HEK293 (cell line): ENCODE data around the gene TCEAL8.
A peak's percentile ranks its signal among the peaks of the same experiment; 100 is the strongest.

Source experiments
- CTCF ChIA-PET: fragments of 350-600 bp; formaldehyde crosslinking; extraction: SDS; loops from one replicate; lab custom pipeline; 2021; ENCODE audit warnings: antibody characterized with exemption; lab: Yijun Ruan, JAX
- POLR2A ChIA-PET: fragments of 300-600 bp; formaldehyde crosslinking; extraction: SDS; loops from one replicate; lab custom pipeline; 2020; ENCODE audit warnings: antibody characterized with exemption, inconsistent platforms; lab: Yijun Ruan, JAX
- H3K27ac ChIP-seq: fragments of 200-500 bp; sonication (Bioruptor generic); 2 replicates; pipeline ENCODE4 v1.5.1; 2014; ENCODE audit warnings: low read depth, low read length, control low read depth, inconsistent platforms; ENCODE audit errors: extremely low read depth
- H3K36me3 ChIP-seq, 2 experiments: fragments of 200-500 bp in 1 of 2; sonication (Bioruptor generic) in 1 of 2; 1 replicate in 1 of 2; 2 replicates in 1 of 2; pipeline ENCODE4 v1.5.1; 2014 to 2017; ENCODE audit warnings: inconsistent platforms in 2 of 2, low read length in 2 of 2; ENCODE audit not compliant: control insufficient read depth in 2 of 2, insufficient read depth in 1 of 2
- H3K4me1 ChIP-seq: fragments of 200-500 bp; sonication (Bioruptor generic); 2 replicates; pipeline ENCODE4 v1.5.1; 2014; ENCODE audit warnings: mild to moderate bottlenecking, low read length, inconsistent platforms; ENCODE audit not compliant: control insufficient read depth, insufficient read depth
- H3K4me3 ChIP-seq: 2 replicates; pipeline ENCODE4 v1.5.1; 2011; ENCODE audit warnings: low read depth, mild to moderate bottlenecking, control low read depth, low read length, moderate library complexity
- H3K9me3 ChIP-seq: fragments of 200-500 bp; sonication (Bioruptor generic); 2 replicates; pipeline ENCODE4 v1.5.1; 2014; ENCODE audit warnings: low read depth, low read length, inconsistent platforms; ENCODE audit not compliant: control insufficient read depth, insufficient read depth
- KLF10 ChIP-seq: fragments of 450-650 bp; IDR thresholded peaks from 2 replicates; pipeline ENCODE4 v1.5.1; 2018; ENCODE audit warnings: missing biosample characterization, mild to moderate bottlenecking, missing genetic modification characterization
- OSR2 ChIP-seq: fragments of 450-650 bp; formaldehyde crosslinking; IDR thresholded peaks from 2 replicates; pipeline ENCODE4 v1.5.1; 2016; ENCODE audit warnings: missing biosample characterization, missing genetic modification characterization
- TRIM28 ChIP-seq: IDR thresholded peaks from 2 replicates; pipeline ENCODE4 v1.6.1; 2011; ENCODE audit warnings: low read length, control low read depth, borderline replicate concordance
- ZBTB1 ChIP-seq: fragments of 450-650 bp; formaldehyde crosslinking; IDR thresholded peaks from 2 replicates; pipeline ENCODE4 v1.5.1; 2016; ENCODE audit warnings: missing biosample characterization, missing genetic modification characterization
- ZBTB17 ChIP-seq: fragments of 450-650 bp; formaldehyde crosslinking; IDR thresholded peaks from 2 replicates; pipeline ENCODE4 v1.5.1; 2016; ENCODE audit warnings: missing biosample characterization, missing genetic modification characterization
- ZBTB44 ChIP-seq: fragments of 450-650 bp; IDR thresholded peaks from 2 replicates; pipeline ENCODE4 v1.5.1; 2018; ENCODE audit warnings: missing biosample characterization, mild to moderate bottlenecking, missing genetic modification characterization
- ZNF114 ChIP-seq: fragments of 450-650 bp; formaldehyde crosslinking; IDR thresholded peaks from 2 replicates; pipeline ENCODE4 v1.5.0; 2017; ENCODE audit warnings: missing biosample characterization, missing genetic modification characterization
- ZNF157 ChIP-seq: fragments of 450-650 bp; formaldehyde crosslinking; IDR thresholded peaks from 2 replicates; pipeline ENCODE4 v1.5.1; 2016; ENCODE audit warnings: missing biosample characterization, missing genetic modification characterization
- ZNF223 ChIP-seq: fragments of 450-650 bp; formaldehyde crosslinking; IDR thresholded peaks from 2 replicates; pipeline ENCODE4 v1.5.1; 2016; ENCODE audit warnings: missing biosample characterization, missing genetic modification characterization
- ZNF280C ChIP-seq: fragments of 450-650 bp; formaldehyde crosslinking; IDR thresholded peaks from 2 replicates; pipeline ENCODE4 v1.5.1; 2016; ENCODE audit warnings: missing biosample characterization, missing genetic modification characterization
- ZNF423 ChIP-seq: fragments of 450-650 bp; formaldehyde crosslinking; IDR thresholded peaks from 2 replicates; pipeline ENCODE4 v1.5.1; 2016; ENCODE audit warnings: missing biosample characterization, missing genetic modification characterization
- ZNF513 ChIP-seq: fragments of 450-650 bp; IDR thresholded peaks from 2 replicates; pipeline ENCODE4 v1.5.1; 2018; ENCODE audit warnings: missing biosample characterization, missing genetic modification characterization
- ZNF596 ChIP-seq: fragments of 450-650 bp; IDR thresholded peaks from 2 replicates; pipeline ENCODE4 v1.5.0; 2018; ENCODE audit warnings: missing biosample characterization, mild to moderate bottlenecking, missing genetic modification characterization, moderate library complexity
- ZNF639 ChIP-seq: fragments of 450-650 bp; formaldehyde crosslinking; IDR thresholded peaks from 2 replicates; pipeline ENCODE4 v1.5.1; 2016; ENCODE audit warnings: missing biosample characterization, missing genetic modification characterization
- ZNF654 ChIP-seq: fragments of 450-650 bp; formaldehyde crosslinking; IDR thresholded peaks from 2 replicates; pipeline ENCODE4 v1.5.1; 2016; ENCODE audit warnings: low read depth, missing biosample characterization, missing genetic modification characterization
- ZNF707 ChIP-seq: fragments of 450-650 bp; formaldehyde crosslinking; IDR thresholded peaks from 2 replicates; pipeline ENCODE4 v1.5.1; 2016; ENCODE audit warnings: missing biosample characterization, missing genetic modification characterization
- ZNF785 ChIP-seq: fragments of 450-650 bp; formaldehyde crosslinking; IDR thresholded peaks from 2 replicates; pipeline ENCODE4 v1.5.1; 2016; ENCODE audit warnings: missing biosample characterization, missing genetic modification characterization
- TF ChIP-seq, protein P1 (sequence below): fragments of 450-650 bp; formaldehyde crosslinking; IDR thresholded peaks from 2 replicates; pipeline ENCODE4 v1.5.1; 2016; ENCODE audit warnings: missing biosample characterization, missing genetic modification characterization
- TF ChIP-seq, protein P2 (sequence below): fragments of 450-650 bp; formaldehyde crosslinking; IDR thresholded peaks from 2 replicates; pipeline ENCODE4 v1.5.1; 2016; ENCODE audit warnings: missing biosample characterization, missing genetic modification characterization

TCEAL8 gene

GRCh38 chrX:103249805-103250204 lies 5.2 kb downstream of the TCEAL8 start:
- ChIA-PET POLR2A (no interaction called here), CTCF (interaction anchor here (0.7 to 1.0 kb wide), 3 partner anchors 9 to 91 kb away, joined by 3 to 6 read pairs (median 3); no protein-coding TSS in a partner anchor)
- no peak overlapping the region for H3K27ac ChIP-seq
- H3K9me3 ChIP-seq, result no peaks in the 10 kb centered on the region
- no peak overlapping the region for H3K4me3 ChIP-seq
- TF ChIP-seq ZNF513, result peak; percentile 90
- TF ChIP-seq ZBTB1 (tag by site-specific recombination), result no peak
- no peaks in the 10 kb centered on the region for H3K4me1 ChIP-seq
- peaks cover 0 to 16% of the 10 kb centered on the region in 2 experiments; a peak in 1 of 3 replicates for H3K36me3 ChIP-seq

DNA sequence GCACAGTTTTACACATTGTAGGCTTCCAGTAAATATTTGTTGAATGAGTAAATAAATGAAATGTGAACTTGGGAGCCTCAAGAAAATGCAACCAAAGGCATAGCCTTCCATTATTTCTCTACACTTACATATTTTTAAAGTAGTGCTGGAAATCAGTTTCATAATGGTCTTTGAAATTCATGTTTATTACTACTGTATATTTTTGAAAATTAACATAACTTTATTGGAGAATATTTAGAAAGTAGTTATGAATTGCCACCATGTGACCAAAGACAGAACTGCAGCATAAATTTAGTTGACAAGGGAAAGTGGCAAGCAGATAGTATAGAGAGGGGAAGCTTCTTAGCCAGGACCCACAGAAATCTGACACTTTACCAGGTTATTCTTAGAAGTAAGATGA lies 6.4 kb downstream of the TCEAL8 start:
- CTCF ChIA-PET, result interaction anchor here (0.6 to 1.2 kb wide), 7 partner anchors 37 to 614 kb away, joined by 3 to 7 read pairs (median 4); no protein-coding TSS in a partner anchor

GRCh38 chrX:103240155-103240554 lies 14.8 kb downstream of the TCEAL8 start:
- CTCF ChIA-PET, result interaction anchor here (0.9 kb wide), 1 partner anchor 9 kb away, joined by 6 read pairs; no protein-coding TSS in a partner anchor
- POLR2A ChIA-PET, result no interaction called here
- H3K36me3 ChIP-seq, result no peaks in the 10 kb centered on the region
- H3K9me3 ChIP-seq, result no peaks in the 10 kb centered on the region
- H3K27ac ChIP-seq, result no peak overlapping the region
- no peaks in the 10 kb centered on the region for H3K4me1 ChIP-seq
- H3K4me3 ChIP-seq, result no peak overlapping the region
- TF ChIP-seq ZNF223 (tag by site-specific recombination), result no peak
- TF ChIP-seq ZNF707 (tag by site-specific recombination), result no peak
- TF ChIP-seq, protein P1, sequence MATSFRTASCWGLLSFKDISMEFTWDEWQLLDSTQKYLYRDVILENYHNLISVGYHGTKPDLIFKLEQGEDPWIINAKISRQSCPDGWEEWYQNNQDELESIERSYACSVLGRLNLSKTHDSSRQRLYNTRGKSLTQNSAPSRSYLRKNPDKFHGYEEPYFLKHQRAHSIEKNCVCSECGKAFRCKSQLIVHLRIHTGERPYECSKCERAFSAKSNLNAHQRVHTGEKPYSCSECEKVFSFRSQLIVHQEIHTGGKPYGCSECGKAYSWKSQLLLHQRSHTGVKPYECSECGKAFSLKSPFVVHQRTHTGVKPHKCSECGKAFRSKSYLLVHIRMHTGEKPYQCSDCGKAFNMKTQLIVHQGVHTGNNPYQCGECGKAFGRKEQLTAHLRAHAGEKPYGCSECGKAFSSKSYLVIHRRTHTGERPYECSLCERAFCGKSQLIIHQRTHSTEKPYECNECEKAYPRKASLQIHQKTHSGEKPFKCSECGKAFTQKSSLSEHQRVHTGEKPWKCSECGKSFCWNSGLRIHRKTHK (tag by site-specific recombination), result no peak
- no peak for TF ChIP-seq ZNF423 (tag by site-specific recombination)
- TF ChIP-seq ZNF639 (tag by site-specific recombination), result no peak
- no peak for TF ChIP-seq ZNF596 (tag by site-specific recombination)
- TF ChIP-seq ZNF654, result no peak
- no peak for TF ChIP-seq ZNF157 (tag by site-specific recombination)
- TF ChIP-seq ZNF114 (tag by site-specific recombination), result no peak
- TF ChIP-seq, protein P2, sequence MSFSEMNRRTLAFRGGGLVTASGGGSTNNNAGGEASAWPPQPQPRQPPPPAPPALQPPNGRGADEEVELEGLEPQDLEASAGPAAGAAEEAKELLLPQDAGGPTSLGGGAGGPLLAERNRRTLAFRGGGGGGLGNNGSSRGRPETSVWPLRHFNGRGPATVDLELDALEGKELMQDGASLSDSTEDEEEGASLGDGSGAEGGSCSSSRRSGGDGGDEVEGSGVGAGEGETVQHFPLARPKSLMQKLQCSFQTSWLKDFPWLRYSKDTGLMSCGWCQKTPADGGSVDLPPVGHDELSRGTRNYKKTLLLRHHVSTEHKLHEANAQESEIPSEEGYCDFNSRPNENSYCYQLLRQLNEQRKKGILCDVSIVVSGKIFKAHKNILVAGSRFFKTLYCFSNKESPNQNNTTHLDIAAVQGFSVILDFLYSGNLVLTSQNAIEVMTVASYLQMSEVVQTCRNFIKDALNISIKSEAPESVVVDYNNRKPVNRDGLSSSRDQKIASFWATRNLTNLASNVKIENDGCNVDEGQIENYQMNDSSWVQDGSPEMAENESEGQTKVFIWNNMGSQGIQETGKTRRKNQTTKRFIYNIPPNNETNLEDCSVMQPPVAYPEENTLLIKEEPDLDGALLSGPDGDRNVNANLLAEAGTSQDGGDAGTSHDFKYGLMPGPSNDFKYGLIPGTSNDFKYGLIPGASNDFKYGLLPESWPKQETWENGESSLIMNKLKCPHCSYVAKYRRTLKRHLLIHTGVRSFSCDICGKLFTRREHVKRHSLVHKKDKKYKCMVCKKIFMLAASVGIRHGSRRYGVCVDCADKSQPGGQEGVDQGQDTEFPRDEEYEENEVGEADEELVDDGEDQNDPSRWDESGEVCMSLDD (tag by site-specific recombination), result no peak
- no peak for TF ChIP-seq OSR2 (tag by site-specific recombination)
- TF ChIP-seq ZBTB44, result no peak
- no peak for TF ChIP-seq ZBTB17 (tag by site-specific recombination)

More for the DNA sequence above, 6.4 kb downstream of the TCEAL8 start:
- Histone ChIP-seq H3K36me3 (peaks cover 0 to 14% of the 10 kb centered on the region in 2 experiments; a peak in 1 of 3 replicates), H3K4me1 (no peaks in the 10 kb centered on the region), H3K27ac (no peak overlapping the region), H3K9me3 (no peaks in the 10 kb centered on the region), H3K4me3 (no peak overlapping the region)
- TF ChIP-seq TRIM28 (no peak), ZNF654 (peak; percentile 27), ZNF785 (tag by site-specific recombination) (no peak), KLF10 (tag by site-specific recombination) (no peak), ZNF280C (tag by site-specific recombination) (no peak), OSR2 (tag by site-specific recombination) (no peak)
- POLR2A ChIA-PET, result no interaction called here
